Natural killer cell treated with Interleukin-12 subunit alpha and Interleukin-12 subunit beta and Interleukin-15 and Interleukin-18, amount 100 ng/mL, for 72 hours (primary cell): ENCODE measurements around the gene ANKRA2. TPM values are rescaled to one million over a fixed set of nuclear protein-coding genes. Genes with fewer than 3 reads are reported as not detected.
"Not testable (repeated sequence)": the region's sequence is repeated elsewhere in the genome, so short reads cannot be mapped to it uniquely, and the experiment has no call there.

Experiments used
- ATAC-seq, 2 donors: fragments of 150-1000 bp; cut with Tn5 transposase in 1 of 2; sonication (Bioruptor Pico), chemical (Tn5 transposase) in 1 of 2; 2 replicates each; pipeline ENCODE4 v1.10.0; 2021
- DNase-seq: peaks from one replicate; pipeline ENCODE4 v3.0.0; 2022; ENCODE audit warnings: low spot score
- H3K27ac Mint-ChIP-seq, 2 donors: 1 replicate in 1 of 2; 2 replicates in 1 of 2; pipeline ENCODE4 v1.8.0; 2022; ENCODE audit warnings: mixed read lengths in 2 of 2, mild to moderate bottlenecking in 1 of 2, moderate library complexity in 1 of 2
- H3K27me3 Mint-ChIP-seq, 2 donors: 1 replicate in 1 of 2; 2 replicates in 1 of 2; pipeline ENCODE4 v1.8.0; 2022; ENCODE audit warnings: mixed read lengths in 2 of 2
- H3K36me3 Mint-ChIP-seq: one replicate; pipeline ENCODE4 v1.8.0; 2022; ENCODE audit warnings: mixed read lengths
- H3K4me1 Mint-ChIP-seq, 2 donors: 1 replicate in 1 of 2; 2 replicates in 1 of 2; pipeline ENCODE4 v1.8.0; 2022; ENCODE audit warnings: low read depth in 2 of 2, mixed read lengths in 2 of 2, mild to moderate bottlenecking in 1 of 2
- H3K4me3 Mint-ChIP-seq: one replicate; pipeline ENCODE4 v1.8.0; 2022; ENCODE audit warnings: mixed read lengths
- H3K9me3 Mint-ChIP-seq: 2 replicates; pipeline ENCODE4 v1.8.0; 2022; ENCODE audit warnings: mixed read lengths
- total RNA-seq, 2 donors: library from RNA; stranded (reverse); gene quantifications; one replicate each; pipeline ENCODE4 v1.2.3, GENCODE V29; 2022

ANKRA2 gene
- total RNA-seq, 2 donors from 2014 or later = 12.2 to 16.9 TPM

DNA sequence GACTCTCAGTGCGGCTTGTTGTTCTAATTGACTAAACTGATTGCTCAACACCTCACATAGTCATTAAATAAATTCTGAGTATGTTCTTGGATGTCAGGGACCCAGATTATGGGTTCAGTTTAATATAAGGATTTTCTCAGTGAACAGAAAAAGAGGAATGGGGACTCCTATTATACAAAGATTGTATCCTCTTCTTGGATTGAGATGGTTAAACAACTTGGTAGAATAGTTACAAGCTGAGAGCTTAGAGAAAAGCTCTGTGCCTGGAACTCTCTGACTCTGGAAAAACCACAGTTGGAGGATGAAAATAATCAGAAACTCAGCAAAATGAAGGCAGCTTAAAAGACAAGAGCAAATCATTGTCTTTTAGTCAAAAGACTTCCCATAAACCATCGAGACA lies 30.5 kb downstream of the ANKRA2 start:
- no peak for DNase-seq
- ATAC-seq = no peak
- H3K27me3 Mint-ChIP-seq = peaks cover 31 to 52% of the 10 kb centered on the region in 2 donors
- no peaks in the 10 kb centered on the region for H3K36me3 Mint-ChIP-seq
- no peak overlapping the region for H3K4me3 Mint-ChIP-seq
- peaks cover 0 to 3% of the 10 kb centered on the region in 2 donors for H3K4me1 Mint-ChIP-seq
- H3K9me3 Mint-ChIP-seq = no peaks in the 10 kb centered on the region
- no peak overlapping the region for H3K27ac Mint-ChIP-seq

DNA sequence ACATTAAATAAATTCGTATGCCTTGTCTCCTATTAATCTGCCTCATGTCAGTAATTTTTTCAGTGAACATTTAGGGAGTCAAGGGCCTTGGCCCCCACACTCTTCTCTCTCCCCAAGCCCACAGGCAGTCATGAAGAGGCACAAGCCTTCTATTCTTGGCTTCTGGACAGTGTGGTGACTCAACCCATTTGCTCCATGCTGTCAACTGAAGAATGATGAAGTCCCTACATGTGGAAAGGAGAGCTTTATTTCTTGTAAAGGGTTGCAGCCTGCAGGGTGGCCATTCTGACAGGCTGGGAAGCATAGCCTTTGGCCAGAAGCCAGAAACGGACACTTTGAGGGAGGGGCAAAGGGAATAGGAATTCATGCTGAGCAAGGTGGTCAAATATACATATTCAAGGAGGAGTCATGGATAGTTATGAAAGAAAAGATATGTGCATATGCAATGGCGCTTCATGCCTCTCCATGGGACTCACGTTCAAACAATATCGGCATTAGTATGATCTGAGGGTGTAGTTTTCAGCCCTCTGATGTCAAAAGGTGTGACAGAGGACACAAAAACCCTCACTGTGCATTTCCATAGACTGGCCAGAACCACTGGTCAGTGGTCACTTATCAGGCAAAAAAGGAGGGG lies 31.3 kb downstream of the ANKRA2 start:
- peaks cover 0 to 3% of the 10 kb centered on the region in 2 donors for H3K4me1 Mint-ChIP-seq
- DNase-seq = no peak
- peaks cover 28 to 48% of the 10 kb centered on the region in 2 donors for H3K27me3 Mint-ChIP-seq
- ATAC-seq = peak in 1 of 2 donors; percentile 43
- no peaks in the 10 kb centered on the region for H3K36me3 Mint-ChIP-seq
- H3K27ac Mint-ChIP-seq = no peak overlapping the region
- H3K9me3 Mint-ChIP-seq = no peaks in the 10 kb centered on the region
- H3K4me3 Mint-ChIP-seq = no peak overlapping the region

DNA sequence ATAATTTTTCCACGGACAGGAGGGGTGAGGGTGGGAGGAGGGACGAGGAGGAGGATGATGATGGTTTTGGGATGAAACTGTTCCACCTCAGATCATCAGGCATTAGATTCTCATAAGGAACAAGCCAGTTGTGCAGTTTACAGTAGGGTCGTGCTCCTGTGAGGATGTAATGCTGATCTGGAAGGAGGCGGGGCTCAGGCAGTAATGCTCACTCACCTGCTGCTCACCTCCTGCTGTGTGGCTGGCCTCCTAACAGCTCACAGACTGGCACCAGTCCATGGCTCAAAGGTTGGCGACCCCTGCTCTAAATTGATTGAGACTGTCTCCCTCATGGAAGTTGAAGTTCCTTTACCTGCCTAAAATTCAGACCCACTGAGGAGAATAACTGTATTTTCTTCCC lies 33.2 kb downstream of the ANKRA2 start:
- H3K27ac Mint-ChIP-seq = no peak overlapping the region
- no peaks in the 10 kb centered on the region for H3K9me3 Mint-ChIP-seq
- H3K4me3 Mint-ChIP-seq = no peak overlapping the region
- peaks cover 0 to 3% of the 10 kb centered on the region in 2 donors for H3K4me1 Mint-ChIP-seq
- no peak for ATAC-seq
- H3K36me3 Mint-ChIP-seq = no peaks in the 10 kb centered on the region
- H3K27me3 Mint-ChIP-seq = peaks cover 36 to 61% of the 10 kb centered on the region in 2 donors
- no peak for DNase-seq

- H3K36me3 Mint-ChIP-seq = no peaks in the 10 kb centered on the region
- DNase-seq = no peak
- H3K4me1 Mint-ChIP-seq = peaks cover 0 to 3% of the 10 kb centered on the region in 2 donors
- H3K27me3 Mint-ChIP-seq = peaks cover 36 to 62% of the 10 kb centered on the region in 2 donors
- H3K9me3 Mint-ChIP-seq = no peaks in the 10 kb centered on the region
- H3K4me3 Mint-ChIP-seq = no peak overlapping the region
- ATAC-seq = no peak
- H3K27ac Mint-ChIP-seq = no peak overlapping the region
Observed at GRCh38 chr5:73531356-73531755, 34.1 kb downstream of the ANKRA2 start.

DNA sequence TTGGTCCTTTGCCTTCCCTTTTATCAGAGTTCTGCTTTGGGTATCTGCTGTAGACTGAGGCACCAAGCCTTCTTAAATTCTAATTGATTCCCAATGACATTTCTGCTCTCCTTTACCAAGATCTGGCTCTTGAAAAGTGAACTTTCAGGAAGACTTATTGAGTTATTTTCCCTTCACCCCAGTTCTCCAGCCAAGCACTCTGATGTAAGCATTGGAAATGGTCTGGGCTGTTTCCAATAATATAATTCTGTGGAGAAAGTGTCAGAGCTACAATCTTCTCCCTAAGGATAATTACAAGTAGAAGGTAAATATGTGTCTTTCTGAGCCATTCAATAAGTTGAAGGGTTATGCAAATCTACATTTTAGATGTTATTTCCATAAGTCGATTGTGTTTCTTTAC lies 36.4 kb downstream of the ANKRA2 start:
- DNase-seq (no peak), ATAC-seq (no peak)
- no peaks in the 10 kb centered on the region for H3K36me3 Mint-ChIP-seq
- peaks cover 0 to 3% of the 10 kb centered on the region in 2 donors for H3K4me1 Mint-ChIP-seq
- no peak overlapping the region for H3K27ac Mint-ChIP-seq
- no peak overlapping the region for H3K4me3 Mint-ChIP-seq
- H3K27me3 Mint-ChIP-seq = peaks cover 28 to 50% of the 10 kb centered on the region in 2 donors
- H3K9me3 Mint-ChIP-seq = no peaks in the 10 kb centered on the region

DNA sequence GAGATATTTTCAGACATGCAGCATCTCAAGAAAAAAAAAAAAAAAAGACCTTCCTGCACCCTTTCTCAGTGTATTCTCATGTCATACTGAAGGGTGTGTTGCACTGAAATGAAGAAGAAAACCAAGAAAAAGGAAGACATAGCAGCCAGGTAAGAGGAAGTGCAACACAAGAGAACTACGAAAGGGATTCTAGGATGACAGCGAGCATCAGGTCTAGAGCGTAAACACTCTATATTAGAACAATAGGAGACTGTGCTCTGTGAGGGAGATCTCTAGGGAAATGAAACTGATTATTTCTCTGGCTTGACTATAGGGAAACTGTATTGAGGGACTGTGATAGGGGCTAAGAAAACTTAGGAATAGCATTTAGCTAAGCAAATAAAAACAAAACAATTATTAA lies 37.2 kb downstream of the ANKRA2 start:
- no peak for ATAC-seq
- no peaks in the 10 kb centered on the region for H3K9me3 Mint-ChIP-seq
- H3K27me3 Mint-ChIP-seq = peaks cover 22 to 42% of the 10 kb centered on the region in 2 donors
- DNase-seq = no peak
- H3K4me1 Mint-ChIP-seq = peaks cover 0 to 3% of the 10 kb centered on the region in 2 donors
- no peak overlapping the region for H3K27ac Mint-ChIP-seq
- H3K36me3 Mint-ChIP-seq = no peaks in the 10 kb centered on the region
- H3K4me3 Mint-ChIP-seq = no peak overlapping the region

GRCh38 chr5:73525606-73526203 lies 39.7 kb downstream of the ANKRA2 start:
- DNase-seq (no peak), ATAC-seq (no peak)
- Mint-ChIP-seq H3K9me3 (no peaks in the 10 kb centered on the region), H3K27ac (no peak overlapping the region), H3K36me3 (no peaks in the 10 kb centered on the region), H3K4me3 (no peak overlapping the region), H3K4me1 (no peaks in the 10 kb centered on the region), H3K27me3 (peaks cover 10 to 19% of the 10 kb centered on the region in 2 donors)

DNA sequence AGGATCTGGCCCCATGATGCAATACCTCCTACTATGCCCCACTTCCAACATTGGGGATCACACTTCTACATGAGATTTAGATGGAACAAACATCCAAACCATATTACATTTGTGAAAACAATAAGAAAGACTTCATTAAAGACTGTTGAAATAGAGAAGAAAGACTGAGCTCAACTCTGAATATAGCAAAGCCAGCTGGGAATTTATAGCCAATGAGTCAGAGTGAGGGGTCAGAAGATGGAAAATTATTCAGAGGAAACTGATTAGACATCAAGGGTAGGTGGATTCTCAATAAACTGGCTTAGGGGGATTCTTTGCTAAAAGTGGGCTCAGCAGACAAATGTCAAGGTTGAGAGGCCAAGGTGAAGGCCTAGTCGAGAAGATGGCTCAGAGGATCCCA lies 41.6 kb downstream of the ANKRA2 start:
- Mint-ChIP-seq H3K4me1 (peaks cover 8 to 9% of the 10 kb centered on the region in 2 donors), H3K27ac (no peak overlapping the region), H3K9me3 (no peaks in the 10 kb centered on the region), H3K36me3 (no peaks in the 10 kb centered on the region), H3K27me3 (peaks cover 10 to 14% of the 10 kb centered on the region in 2 donors), H3K4me3 (no peak overlapping the region)
- DNase-seq (no peak), ATAC-seq (no peak)

- peaks cover 6 to 9% of the 10 kb centered on the region in 2 donors for H3K27me3 Mint-ChIP-seq
- no peaks in the 10 kb centered on the region for H3K9me3 Mint-ChIP-seq
- no peak overlapping the region for H3K4me3 Mint-ChIP-seq
- ATAC-seq = no peak
- H3K36me3 Mint-ChIP-seq = no peaks in the 10 kb centered on the region
- DNase-seq = no peak
- peaks cover 8 to 9% of the 10 kb centered on the region in 2 donors for H3K4me1 Mint-ChIP-seq
- no peak overlapping the region for H3K27ac Mint-ChIP-seq
Observed at GRCh38 chr5:73522989-73523388, 42.5 kb downstream of the ANKRA2 start.

GRCh38 chr5:73519531-73520283 lies 45.7 kb downstream of the ANKRA2 start:
- no peaks in the 10 kb centered on the region for H3K36me3 Mint-ChIP-seq
- H3K27me3 Mint-ChIP-seq = no peaks in the 10 kb centered on the region
- H3K27ac Mint-ChIP-seq = no peak overlapping the region
- ATAC-seq = peak; percentile 89 to 93
- H3K4me3 Mint-ChIP-seq = peak overlapping the region; percentile 44
- H3K4me1 Mint-ChIP-seq = peaks cover 8 to 9% of the 10 kb centered on the region in 2 donors
- DNase-seq = peak; percentile 70
- no peaks in the 10 kb centered on the region for H3K9me3 Mint-ChIP-seq

- H3K27ac Mint-ChIP-seq = no peak overlapping the region
- no peaks in the 10 kb centered on the region for H3K27me3 Mint-ChIP-seq
- no peak overlapping the region for H3K4me3 Mint-ChIP-seq
- DNase-seq = no peak
- H3K9me3 Mint-ChIP-seq = no peaks in the 10 kb centered on the region
- no peaks in the 10 kb centered on the region for H3K36me3 Mint-ChIP-seq
- no peak for ATAC-seq
- H3K4me1 Mint-ChIP-seq = peaks cover 8 to 9% of the 10 kb centered on the region in 2 donors
Observed at GRCh38 chr5:73515232-73515631, 50.2 kb downstream of the ANKRA2 start.

GRCh38 chr5:73514418-73514817 lies 51.0 kb downstream of the ANKRA2 start:
- Mint-ChIP-seq H3K4me3 (no peak overlapping the region), H3K27ac (no peak overlapping the region), H3K4me1 (peaks cover 3 to 5% of the 10 kb centered on the region in 2 donors), H3K36me3 (no peaks in the 10 kb centered on the region), H3K27me3 (no peaks in the 10 kb centered on the region), H3K9me3 (no peaks in the 10 kb centered on the region)
- ATAC-seq (peak in 1 of 2 donors; percentile 24), DNase-seq (no peak)

DNA sequence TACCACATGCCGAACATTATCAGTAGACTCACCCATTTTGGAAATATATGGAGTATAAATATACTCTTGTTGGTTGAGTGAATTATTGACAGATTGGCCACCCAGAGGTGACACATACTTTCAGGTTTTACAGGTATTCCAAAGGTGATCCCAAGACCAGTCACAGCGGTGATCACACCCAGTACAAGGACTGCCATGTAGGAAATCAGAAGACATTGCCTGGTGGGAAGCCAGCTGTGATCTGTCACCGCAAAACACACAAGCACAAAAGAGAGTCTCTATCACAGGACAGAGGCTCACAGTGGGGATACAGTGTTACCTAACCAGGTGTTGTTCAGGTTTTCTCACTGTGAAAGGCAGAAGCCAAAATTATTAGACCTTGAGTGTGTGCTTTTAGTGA lies 51.4 kb downstream of the ANKRA2 start:
- ATAC-seq (no peak), DNase-seq (no peak)
- no peaks in the 10 kb centered on the region for H3K9me3 Mint-ChIP-seq
- peaks cover 0 to 2% of the 10 kb centered on the region in 2 donors for H3K4me1 Mint-ChIP-seq
- H3K36me3 Mint-ChIP-seq = no peaks in the 10 kb centered on the region
- no peaks in the 10 kb centered on the region for H3K27me3 Mint-ChIP-seq
- H3K4me3 Mint-ChIP-seq = no peak overlapping the region
- H3K27ac Mint-ChIP-seq = no peak overlapping the region

DNA sequence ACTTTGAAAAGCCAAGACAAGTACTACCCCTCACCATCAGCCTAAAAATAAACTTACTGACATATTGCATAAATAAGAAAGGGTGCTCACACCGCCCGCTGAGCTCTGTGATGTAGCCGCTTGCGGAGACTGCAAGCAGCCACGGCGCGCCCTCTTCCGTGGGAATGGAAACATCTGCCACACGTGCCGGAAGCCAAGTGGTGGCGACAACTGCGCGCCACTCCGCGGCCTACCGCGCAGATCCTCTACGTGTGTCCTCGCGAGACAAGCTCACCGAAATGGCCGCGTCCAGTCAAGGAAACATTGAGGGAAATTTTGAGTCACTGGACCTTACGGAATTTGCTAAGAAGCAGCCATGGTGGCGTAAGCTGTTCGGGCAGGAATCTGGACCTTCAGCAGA lies 56.9 kb downstream of the ANKRA2 start:
- H3K27me3 Mint-ChIP-seq, H3K4me1 Mint-ChIP-seq, H3K27ac Mint-ChIP-seq, H3K4me3 Mint-ChIP-seq, H3K9me3 Mint-ChIP-seq, DNase-seq: not testable (repeated sequence)
- peaks cover 13% of the 10 kb centered on the region for H3K36me3 Mint-ChIP-seq
- ATAC-seq = peak in 1 of 2 donors; percentile 84
